Duodenal mucosa (tissue), 2 donors: ENCODE data around the gene C6orf163.
"Not testable (repeated sequence)": the region's sequence is repeated elsewhere in the genome, so short reads cannot be mapped to it uniquely, and the experiment has no call there.

Source experiments
- H3K27ac ChIP-seq: one replicate; pipeline ENCODE4 v1.7.0; 2013; ENCODE audit warnings: low read depth, low read length
- H3K27me3 ChIP-seq, 2 donors: one replicate each; pipeline ENCODE4 v1.7.0; 2013; ENCODE audit warnings: low read length in 2 of 2, control low read depth in 1 of 2; ENCODE audit not compliant: insufficient read depth in 2 of 2, control insufficient read depth in 1 of 2
- H3K36me3 ChIP-seq, 2 donors: one replicate each; pipeline ENCODE4 v1.7.0; 2013; ENCODE audit warnings: low read length in 2 of 2, control low read depth in 1 of 2; ENCODE audit not compliant: insufficient read depth in 2 of 2, control insufficient read depth in 1 of 2
- H3K4me1 ChIP-seq, 2 donors: one replicate each; pipeline ENCODE4 v1.7.0; 2013; ENCODE audit warnings: low read length in 2 of 2, control low read depth in 1 of 2; ENCODE audit not compliant: insufficient read depth in 2 of 2, control insufficient read depth in 1 of 2
- H3K4me3 ChIP-seq, 2 donors: one replicate each; pipeline ENCODE4 v1.7.0; 2013; ENCODE audit warnings: low read length in 2 of 2, low read depth in 1 of 2
- H3K9ac ChIP-seq, 2 donors: one replicate each; pipeline ENCODE4 v1.7.0; 2013; ENCODE audit warnings: low read length in 2 of 2, low read depth in 1 of 2
- H3K9me3 ChIP-seq, 2 donors: one replicate each; pipeline ENCODE4 v1.7.0; 2013; ENCODE audit warnings: low read length in 2 of 2, control low read depth in 1 of 2; ENCODE audit not compliant: control insufficient read depth in 1 of 2

The C6orf163 gene

DNA sequence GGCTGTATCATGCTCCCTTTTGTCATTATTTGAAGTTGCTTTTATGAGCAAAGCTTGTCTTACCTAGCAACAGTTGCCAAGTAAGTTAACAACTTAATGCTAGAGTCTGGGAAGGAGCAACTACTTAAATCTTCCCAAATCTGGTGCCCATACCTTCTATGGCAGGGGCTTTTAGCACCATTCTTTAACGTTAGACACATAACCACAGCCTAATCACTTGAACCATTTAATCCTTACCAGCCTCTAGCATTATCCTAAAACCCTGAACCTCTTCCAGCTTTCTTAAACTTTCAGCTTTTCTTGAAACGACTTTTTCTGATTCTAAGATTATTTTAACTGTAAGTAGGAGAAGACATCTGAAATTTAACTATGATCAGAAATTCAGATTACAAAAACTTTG, at the start of gene C6orf163:
Gene C6orf163, plus strand, starts transcription at position 83 of the 400 bp plus-strand sequence. Its CDS starts 287 bp downstream, at position 370.
- Histone ChIP-seq H3K4me3 (no peak within 1 kb of the TSS), H3K9me3 (no peaks in the 10 kb centered on the region), H3K36me3 (no peaks in the 10 kb centered on the region), H3K27ac (no peak within 1 kb of the TSS), H3K4me1 (peaks cover 0 to 5% of the 10 kb centered on the region in 2 donors), H3K9ac (no peak within 1 kb of the TSS), H3K27me3 (no peaks in the 10 kb centered on the region)

GRCh38 chr6:87297119-87297518, 47.5 kb upstream of the C6orf163 start:
- H3K36me3 ChIP-seq: no peaks in the 10 kb centered on the region
- H3K4me1 ChIP-seq: no peaks in the 10 kb centered on the region
- no peaks in the 10 kb centered on the region for H3K9me3 ChIP-seq
- H3K4me3 ChIP-seq: no peak overlapping the region
- no peak overlapping the region for H3K9ac ChIP-seq
- peaks cover 0 to 9% of the 10 kb centered on the region in 2 donors for H3K27me3 ChIP-seq
- H3K27ac ChIP-seq: no peak overlapping the region

DNA sequence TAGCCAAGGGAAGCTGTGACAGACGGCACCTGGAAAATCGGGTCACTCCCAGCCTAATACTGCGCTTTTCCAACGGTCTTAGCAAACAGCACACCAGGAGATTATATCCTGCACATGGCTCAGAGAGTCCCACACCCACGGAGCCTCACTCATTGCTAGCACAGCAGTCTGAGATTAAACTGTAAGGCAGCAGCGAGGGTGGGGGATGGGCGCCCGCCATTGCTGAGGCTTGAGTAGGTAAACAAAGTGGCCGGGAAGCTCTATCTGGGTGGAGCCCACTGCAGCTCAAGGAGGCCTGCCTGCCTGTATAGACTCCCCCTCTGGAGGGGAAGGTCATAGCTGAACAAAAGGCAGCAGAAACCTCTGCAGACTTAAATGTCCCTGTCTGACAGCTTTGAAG, 43.3 kb upstream of the C6orf163 start:
- not testable (repeated sequence) for H3K36me3 ChIP-seq, H3K4me1 ChIP-seq, H3K27me3 ChIP-seq, H3K9me3 ChIP-seq, H3K9ac ChIP-seq, H3K27ac ChIP-seq, H3K4me3 ChIP-seq

GRCh38 chr6:87308970-87309369, 35.6 kb upstream of the C6orf163 start:
- Histone ChIP-seq H3K27me3 (no peaks in the 10 kb centered on the region), H3K9me3 (no peaks in the 10 kb centered on the region), H3K4me3 (no peak overlapping the region), H3K36me3 (no peaks in the 10 kb centered on the region), H3K4me1 (no peaks in the 10 kb centered on the region), H3K27ac (no peak overlapping the region), H3K9ac (no peak overlapping the region)

DNA sequence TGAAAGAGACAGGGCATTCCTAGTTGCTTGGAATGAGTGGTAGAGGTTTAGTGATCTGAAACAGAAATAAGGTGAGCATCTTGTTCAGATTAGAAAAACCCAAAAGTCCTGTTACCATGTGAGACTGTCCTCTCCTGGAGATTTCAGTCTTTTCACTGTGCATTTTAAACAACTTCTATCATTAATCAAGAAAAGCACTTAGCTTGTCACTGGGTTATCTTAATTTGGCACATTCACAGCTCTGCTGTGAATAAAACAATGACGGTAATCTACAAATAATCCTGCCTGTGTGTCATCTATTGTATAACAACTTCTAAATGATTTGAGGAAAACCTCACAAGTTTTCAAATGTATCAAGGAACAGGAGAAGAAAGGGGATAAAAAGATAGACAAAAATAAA, 31.8 kb upstream of the C6orf163 start:
- no peaks in the 10 kb centered on the region for H3K27me3 ChIP-seq
- no peak overlapping the region for H3K9ac ChIP-seq
- H3K27ac ChIP-seq: no peak overlapping the region
- no peaks in the 10 kb centered on the region for H3K4me1 ChIP-seq
- no peaks in the 10 kb centered on the region for H3K36me3 ChIP-seq
- no peak overlapping the region for H3K4me3 ChIP-seq
- no peaks in the 10 kb centered on the region for H3K9me3 ChIP-seq

GRCh38 chr6:87315071-87315470, 29.5 kb upstream of the C6orf163 start:
- Histone ChIP-seq H3K27ac (no peak overlapping the region), H3K4me1 (no peaks in the 10 kb centered on the region), H3K4me3 (no peak overlapping the region), H3K9ac (no peak overlapping the region), H3K9me3 (no peaks in the 10 kb centered on the region), H3K36me3 (no peaks in the 10 kb centered on the region), H3K27me3 (no peaks in the 10 kb centered on the region)

DNA sequence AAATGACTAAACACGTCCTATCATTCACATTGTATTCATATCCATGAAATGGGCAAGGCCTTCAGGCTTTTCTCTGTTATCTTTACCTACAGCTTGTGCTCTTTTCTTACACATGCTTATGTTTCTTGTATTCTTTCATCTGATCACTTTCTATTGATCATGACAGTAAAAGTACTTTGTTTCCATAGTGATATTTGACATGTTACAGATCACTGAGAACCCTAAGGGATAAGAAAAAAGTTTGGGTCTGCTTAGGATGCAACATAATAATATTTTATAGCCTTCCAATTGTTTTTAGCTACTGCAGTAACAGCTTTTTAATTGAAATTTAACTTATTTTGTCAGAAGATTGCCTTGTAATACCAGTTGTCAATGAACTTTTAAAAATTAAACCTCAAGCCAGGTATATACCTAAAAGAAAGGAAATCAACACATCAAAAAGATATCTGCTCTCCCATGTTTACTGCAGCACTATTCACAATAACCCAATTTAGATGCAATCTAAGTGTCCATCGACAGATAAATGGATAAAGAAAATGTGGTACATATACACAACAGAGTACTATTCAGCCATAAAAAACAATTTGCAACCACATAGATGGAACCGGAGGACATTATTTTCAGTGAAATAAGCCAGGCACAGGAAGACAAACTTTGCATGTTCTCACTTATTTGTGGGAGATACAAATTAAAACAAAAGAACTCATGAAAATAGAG, 25.2 kb upstream of the C6orf163 start:
- Histone ChIP-seq H3K27ac (no peak overlapping the region), H3K4me3 (no peak overlapping the region), H3K27me3 (no peaks in the 10 kb centered on the region), H3K36me3 (no peaks in the 10 kb centered on the region), H3K9ac (no peak overlapping the region), H3K9me3 (no peaks in the 10 kb centered on the region), H3K4me1 (peaks cover 5 to 6% of the 10 kb centered on the region in 2 donors)

- H3K9me3 ChIP-seq: no peaks in the 10 kb centered on the region
- peak within 1 kb of the TSS; percentile 66 to 77 for H3K9ac ChIP-seq
- peaks cover 5 to 6% of the 10 kb centered on the region in 2 donors for H3K4me1 ChIP-seq
- H3K27me3 ChIP-seq: no peaks in the 10 kb centered on the region
- H3K27ac ChIP-seq: no peak within 1 kb of the TSS
- H3K4me3 ChIP-seq: peak within 1 kb of the TSS; percentile 86 to 95
- no peaks in the 10 kb centered on the region for H3K36me3 ChIP-seq
Observed at GRCh38 chr6:87322304-87323212, 22.1 kb upstream of the C6orf163 start, which contains the start of gene SMIM8. Gene SMIM8, plus strand, starts transcription at chr6:87322588. Its CDS starts 14,444 bp downstream, at chr6:87337032.

DNA sequence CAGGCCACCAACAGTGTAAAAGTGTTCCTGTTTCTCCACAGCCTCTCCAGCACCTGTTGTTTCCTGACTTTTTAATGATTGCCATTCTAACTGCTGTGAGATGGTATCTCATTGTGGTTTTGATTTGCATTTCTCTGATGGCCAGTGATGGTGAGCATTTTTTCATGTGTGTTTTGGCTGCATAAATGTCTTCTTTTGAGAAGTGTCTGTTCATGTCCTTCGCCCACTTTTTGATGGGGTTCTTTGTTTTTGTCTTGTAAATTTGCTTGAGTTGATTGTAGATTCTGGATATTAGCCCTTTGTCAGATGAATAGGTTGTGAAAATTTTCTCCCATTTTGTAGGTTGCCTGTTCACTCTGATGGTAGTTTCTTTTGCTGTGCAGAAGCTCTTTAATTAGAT, 20.7 kb upstream of the C6orf163 start:
- not testable (repeated sequence) for H3K4me1 ChIP-seq, H3K36me3 ChIP-seq, H3K27me3 ChIP-seq, H3K9me3 ChIP-seq, H3K27ac ChIP-seq, H3K9ac ChIP-seq, H3K4me3 ChIP-seq

GRCh38 chr6:87330961-87331360, 13.7 kb upstream of the C6orf163 start:
- no peak overlapping the region for H3K4me3 ChIP-seq
- no peaks in the 10 kb centered on the region for H3K9me3 ChIP-seq
- H3K4me1 ChIP-seq: no peaks in the 10 kb centered on the region
- H3K27me3 ChIP-seq: no peaks in the 10 kb centered on the region
- no peak overlapping the region for H3K27ac ChIP-seq
- H3K9ac ChIP-seq: no peak overlapping the region
- no peaks in the 10 kb centered on the region for H3K36me3 ChIP-seq
